HG02623 (cell line): ENCODE measurements around the gene SLC22A4.

ENCODE experiments used
- ATAC-seq: cut with Tn5 transposase; IDR thresholded peaks from one replicate; pipeline ENCODE4 v1.9.1; 2021; ENCODE audit warnings: moderate library complexity; ENCODE audit not compliant: unreplicated experiment

Gene SLC22A4

GRCh38 chr5:132293992-132294727 lies at the start of gene SLC22A4:
TSS of gene SLC22A4 (plus strand) at chr5:132294394. CDS start at chr5:132294617, 223 bp downstream.
- peak; percentile 65 for ATAC-seq

GRCh38 chr5:132245593-132245992 lies 48.6 kb upstream of the SLC22A4 start:
- no peak for ATAC-seq

- no peak for ATAC-seq
Observed at GRCh38 chr5:132246806-132247205, 47.4 kb upstream of the SLC22A4 start.

GRCh38 chr5:132250547-132250946 lies 43.6 kb upstream of the SLC22A4 start:
- ATAC-seq = no peak

- no peak for ATAC-seq
Observed at GRCh38 chr5:132251220-132251725, 42.9 kb upstream of the SLC22A4 start.

- no peak for ATAC-seq
Observed at GRCh38 chr5:132253008-132253441, 41.2 kb upstream of the SLC22A4 start.

GRCh38 chr5:132253452-132254320 lies 40.5 kb upstream of the SLC22A4 start:
- no peak for ATAC-seq

- ATAC-seq = no peak
Observed at GRCh38 chr5:132254321-132254977, 39.7 kb upstream of the SLC22A4 start.

GRCh38 chr5:132256086-132256782 lies 38.0 kb upstream of the SLC22A4 start:
- no peak for ATAC-seq

GRCh38 chr5:132256783-132257130 lies 37.4 kb upstream of the SLC22A4 start:
- ATAC-seq = no peak

- ATAC-seq = no peak
Observed at GRCh38 chr5:132257131-132258101, 36.8 kb upstream of the SLC22A4 start, which contains the start of gene PDLIM4. TSS of gene PDLIM4 (plus strand) at chr5:132257696. CDS start at chr5:132257735, 39 bp downstream.

GRCh38 chr5:132258102-132259068 lies 35.8 kb upstream of the SLC22A4 start:
- no peak for ATAC-seq

- ATAC-seq = no peak
Observed at GRCh38 chr5:132259069-132259851, 34.9 kb upstream of the SLC22A4 start.

- ATAC-seq = no peak
Observed at GRCh38 chr5:132260051-132260450, 34.1 kb upstream of the SLC22A4 start.

GRCh38 chr5:132260714-132261551 lies 33.3 kb upstream of the SLC22A4 start:
- ATAC-seq = peak; percentile 55
